Fibroblast of skin of right quadriceps (primary cell): Measurements from ENCODE around the gene ADSS1.
"Not testable (repeated sequence)": the region's sequence is repeated elsewhere in the genome, so short reads cannot be mapped to it uniquely, and the experiment has no call there.

Source experiments
- DNase-seq: peaks from one replicate; pipeline ENCODE4 v3.0.0-alpha.2; 2013

ADSS1 gene

GRCh38 chr14:104734991-104735779, 11.2 kb downstream of the ADSS1 start:
- no peak for DNase-seq

- peak; percentile 30 for DNase-seq
Observed at GRCh38 chr14:104735830-104736642, 12.0 kb downstream of the ADSS1 start.

- DNase-seq, result no peak
Observed at GRCh38 chr14:104738375-104739019, 14.5 kb downstream of the ADSS1 start.

GRCh38 chr14:104739026-104739425, 15.0 kb downstream of the ADSS1 start:
- DNase-seq, result no peak

GRCh38 chr14:104739546-104740516, 15.8 kb downstream of the ADSS1 start:
- DNase-seq, result no peak

GRCh38 chr14:104741108-104741802, 17.2 kb downstream of the ADSS1 start:
- DNase-seq, result no peak

GRCh38 chr14:104741803-104742251, 17.8 kb downstream of the ADSS1 start:
- DNase-seq, result no peak

- no peak for DNase-seq
Observed at GRCh38 chr14:104742586-104743455, 18.8 kb downstream of the ADSS1 start.

- DNase-seq, result peak; percentile 78
Observed at GRCh38 chr14:104743461-104744380, 19.7 kb downstream of the ADSS1 start.

GRCh38 chr14:104744484-104744883, 20.5 kb downstream of the ADSS1 start:
- no peak for DNase-seq

GRCh38 chr14:104745431-104745830, 21.4 kb downstream of the ADSS1 start:
- DNase-seq, result no peak

- no peak for DNase-seq
Observed at GRCh38 chr14:104746071-104746545, 22.1 kb downstream of the ADSS1 start.

- no peak for DNase-seq
Observed at GRCh38 chr14:104746934-104747481, 23.0 kb downstream of the ADSS1 start.

GRCh38 chr14:104747876-104748275, 23.8 kb downstream of the ADSS1 start:
- DNase-seq, result no peak

GRCh38 chr14:104749111-104749649, 25.2 kb downstream of the ADSS1 start:
- no peak for DNase-seq

- no peak for DNase-seq
Observed at GRCh38 chr14:104750056-104750752, 26.2 kb downstream of the ADSS1 start.

GRCh38 chr14:104750753-104751057, 26.7 kb downstream of the ADSS1 start:
- not testable (repeated sequence) for DNase-seq
